Neural progenitor cell (in vitro differentiated cells): ENCODE measurements around the gene TNC.

Source experiments
- CTCF ChIP-seq: fragments of 200-600 bp; sonication (generic); IDR thresholded peaks from 2 replicates; pipeline ENCODE4 v1.5.1; 2017; ENCODE audit warnings: antibody characterized with exemption, mild to moderate bottlenecking
- EZH2 ChIP-seq: fragments of 200-600 bp; sonication (generic); IDR thresholded peaks from 2 replicates; pipeline ENCODE4 v1.6.1; 2017; ENCODE audit warnings: antibody characterized with exemption, mild to moderate bottlenecking, moderate library complexity

GRCh38 chr9:115144706-115145105 lies 26.7 kb upstream of the TNC start:
- TF ChIP-seq EZH2 (no peak), CTCF (no peak)
